ES-I3 (cell line): ENCODE data around the gene CNTNAP3B.
"Not testable (repeated sequence)": the region's sequence is repeated elsewhere in the genome, so short reads cannot be mapped to it uniquely, and the experiment has no call there.

ENCODE experiments used
- H3K36me3 ChIP-seq: 2 replicates; pipeline ENCODE4 v1.6.1; 2013; ENCODE audit warnings: mild to moderate bottlenecking, low read length, control low read depth, moderate library complexity; ENCODE audit not compliant: insufficient read depth
- H3K4me1 ChIP-seq: 2 replicates; pipeline ENCODE4 v1.6.1; 2013; ENCODE audit warnings: mild to moderate bottlenecking, control low read depth, low read length; ENCODE audit not compliant: insufficient read depth
- H3K9ac ChIP-seq: 2 replicates; pipeline ENCODE4 v1.6.1; 2013; ENCODE audit warnings: low read depth, mild to moderate bottlenecking, low read length, moderate library complexity
- H3K9me3 ChIP-seq: 2 replicates; pipeline ENCODE4 v1.6.1; 2013; ENCODE audit warnings: mild to moderate bottlenecking, low read length, moderate library complexity; ENCODE audit not compliant: control insufficient read depth, insufficient read depth

The CNTNAP3B gene

GRCh38 chr9:42033541-42033940 is 95.7 kb downstream of the CNTNAP3B start:
- H3K4me1 ChIP-seq, H3K36me3 ChIP-seq, H3K9ac ChIP-seq, H3K9me3 ChIP-seq: not testable (repeated sequence)

- not testable (repeated sequence) for H3K36me3 ChIP-seq, H3K4me1 ChIP-seq, H3K9ac ChIP-seq, H3K9me3 ChIP-seq
Measured at GRCh38 chr9:42020639-42021038, 108.6 kb downstream of the CNTNAP3B start.

DNA sequence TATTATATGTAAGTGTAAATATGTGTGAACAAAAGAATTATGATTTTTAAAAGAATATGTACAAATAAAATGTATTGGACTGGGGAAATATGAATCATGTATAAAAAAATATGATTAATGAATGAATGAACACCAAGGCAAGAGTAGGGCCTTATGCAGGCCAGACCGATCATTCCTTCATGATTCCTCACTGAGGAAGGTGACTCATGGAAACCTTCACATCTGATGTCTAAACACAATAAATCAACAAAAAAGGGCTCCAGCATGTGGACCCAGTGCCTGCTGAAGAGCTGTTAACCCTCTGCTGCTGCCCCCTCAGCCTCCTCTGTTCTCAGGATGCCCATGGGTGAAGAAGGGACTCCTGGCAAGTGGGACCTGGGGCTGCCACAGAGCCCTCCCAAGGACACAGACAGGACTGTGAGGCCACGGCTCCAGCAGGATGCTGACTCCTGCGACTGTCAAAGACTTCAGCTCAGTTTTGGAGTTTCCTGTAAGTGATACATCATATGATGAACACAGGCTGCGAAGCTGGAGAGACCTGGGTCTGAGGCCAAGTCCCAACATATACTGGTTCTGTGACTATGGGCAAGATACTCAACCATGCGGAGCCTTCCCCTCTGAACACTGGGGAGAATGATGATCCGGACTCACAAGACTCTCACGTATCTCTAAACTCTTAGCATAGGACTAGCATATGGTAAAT is 110.9 kb downstream of the CNTNAP3B start:
- H3K36me3 ChIP-seq, H3K9ac ChIP-seq, H3K9me3 ChIP-seq, H3K4me1 ChIP-seq: not testable (repeated sequence)

DNA sequence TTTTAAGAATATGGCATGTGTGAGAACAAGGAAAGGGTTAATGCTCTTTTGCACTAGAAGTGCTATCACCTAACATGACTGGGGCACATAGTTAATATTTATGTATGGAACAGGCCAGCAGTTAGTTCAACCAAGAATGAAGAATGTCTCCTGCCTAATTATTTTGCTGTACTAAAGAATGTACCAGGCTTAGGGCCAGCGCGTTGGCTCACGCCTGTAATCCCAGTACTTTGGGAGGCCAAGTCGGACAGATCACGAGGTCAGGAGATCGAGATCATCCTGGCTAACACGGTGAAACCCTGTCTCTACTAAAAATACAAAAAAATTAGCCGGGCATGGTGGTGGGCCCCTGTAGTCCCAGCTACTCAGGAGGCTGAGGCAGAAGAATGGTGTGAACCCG is 114.9 kb downstream of the CNTNAP3B start:
- H3K9ac ChIP-seq, H3K9me3 ChIP-seq, H3K36me3 ChIP-seq, H3K4me1 ChIP-seq: not testable (repeated sequence)

GRCh38 chr9:41991607-41992006 is 137.6 kb downstream of the CNTNAP3B start:
- H3K36me3 ChIP-seq, H3K9ac ChIP-seq, H3K9me3 ChIP-seq, H3K4me1 ChIP-seq: not testable (repeated sequence)

DNA sequence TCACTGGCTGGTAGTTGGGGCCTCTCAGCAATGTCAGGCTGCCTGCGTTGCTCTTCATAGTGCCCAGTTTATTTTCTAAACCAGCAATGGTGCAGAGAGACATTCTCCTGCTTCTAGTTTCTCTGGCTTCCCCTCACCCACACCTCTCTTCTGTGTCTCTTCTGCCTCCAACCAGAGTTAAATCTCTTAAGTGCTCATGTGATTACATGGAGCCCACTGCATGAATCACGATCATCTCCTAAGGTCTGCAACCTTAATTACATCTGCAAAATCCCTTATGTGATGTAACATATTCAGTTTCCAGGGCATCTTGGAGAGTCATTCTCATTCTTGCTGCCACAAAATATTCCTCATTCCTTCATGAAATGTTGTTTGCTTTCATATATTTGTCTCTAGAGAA is 149.0 kb downstream of the CNTNAP3B start:
- not testable (repeated sequence) for H3K9ac ChIP-seq, H3K36me3 ChIP-seq, H3K4me1 ChIP-seq, H3K9me3 ChIP-seq

DNA sequence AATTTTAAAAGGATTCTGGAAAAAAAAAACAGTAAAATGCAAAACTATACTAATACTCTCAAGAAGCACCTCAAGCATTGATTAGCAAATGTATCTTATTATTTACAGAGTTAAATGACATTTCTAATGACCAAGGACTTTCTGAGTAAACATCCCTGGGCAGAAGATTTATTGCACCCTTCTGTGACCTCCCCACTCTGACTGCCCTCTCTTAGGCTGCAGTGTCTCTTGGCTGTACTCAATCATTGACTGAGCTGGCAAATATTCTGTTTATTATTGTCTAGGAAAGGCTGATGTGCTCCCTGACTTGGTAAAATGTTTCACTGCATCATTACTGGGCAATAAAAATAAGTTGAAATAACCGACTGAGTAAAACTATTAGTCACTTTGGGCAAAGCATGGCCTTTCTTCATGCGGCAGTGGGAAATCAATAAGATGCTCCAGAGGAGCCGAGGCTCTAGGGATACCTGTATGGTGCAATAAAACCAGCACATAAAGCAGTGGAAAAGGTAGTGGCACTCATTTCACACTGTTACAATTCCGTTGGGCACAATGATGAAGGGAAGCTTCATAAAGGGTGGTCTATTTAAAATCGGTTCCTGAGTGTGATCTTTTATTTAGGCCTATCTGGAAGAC is 151.1 kb downstream of the CNTNAP3B start:
- H3K36me3 ChIP-seq, H3K9ac ChIP-seq, H3K4me1 ChIP-seq, H3K9me3 ChIP-seq: not testable (repeated sequence)

GRCh38 chr9:41974906-41975305 is 154.3 kb downstream of the CNTNAP3B start:
- not testable (repeated sequence) for H3K9me3 ChIP-seq, H3K4me1 ChIP-seq, H3K9ac ChIP-seq, H3K36me3 ChIP-seq

DNA sequence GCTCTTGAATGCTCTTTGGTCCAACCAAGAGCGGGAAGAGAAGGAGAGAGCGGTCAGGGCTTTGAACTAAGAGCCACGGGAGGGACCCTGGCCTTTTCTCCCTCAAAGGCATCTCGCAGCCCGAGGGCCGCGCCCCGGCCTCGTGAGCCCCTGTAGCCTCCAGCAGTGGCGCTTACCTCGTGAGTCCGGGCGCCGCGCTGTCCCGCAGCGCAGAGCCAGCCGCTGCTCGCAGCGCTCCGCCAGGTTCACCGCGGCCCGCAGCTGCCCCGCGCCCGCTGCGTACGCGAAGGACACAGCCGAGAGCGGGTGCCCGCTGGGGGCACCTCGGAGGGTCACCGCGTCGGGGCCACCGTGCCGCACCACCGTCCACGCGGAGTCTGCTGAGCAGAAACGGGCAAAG is 176.2 kb downstream of the CNTNAP3B start:
- H3K9me3 ChIP-seq, H3K9ac ChIP-seq, H3K4me1 ChIP-seq, H3K36me3 ChIP-seq: not testable (repeated sequence)

GRCh38 chr9:41941738-41942137 is 187.5 kb downstream of the CNTNAP3B start:
- H3K9me3 ChIP-seq, H3K9ac ChIP-seq, H3K4me1 ChIP-seq, H3K36me3 ChIP-seq: not testable (repeated sequence)

- not testable (repeated sequence) for H3K9me3 ChIP-seq, H3K9ac ChIP-seq, H3K36me3 ChIP-seq, H3K4me1 ChIP-seq
Measured at GRCh38 chr9:41938143-41938542, 191.1 kb downstream of the CNTNAP3B start.

- H3K9ac ChIP-seq, H3K36me3 ChIP-seq, H3K4me1 ChIP-seq, H3K9me3 ChIP-seq: not testable (repeated sequence)
Measured at GRCh38 chr9:41935727-41936126, 193.5 kb downstream of the CNTNAP3B start.

DNA sequence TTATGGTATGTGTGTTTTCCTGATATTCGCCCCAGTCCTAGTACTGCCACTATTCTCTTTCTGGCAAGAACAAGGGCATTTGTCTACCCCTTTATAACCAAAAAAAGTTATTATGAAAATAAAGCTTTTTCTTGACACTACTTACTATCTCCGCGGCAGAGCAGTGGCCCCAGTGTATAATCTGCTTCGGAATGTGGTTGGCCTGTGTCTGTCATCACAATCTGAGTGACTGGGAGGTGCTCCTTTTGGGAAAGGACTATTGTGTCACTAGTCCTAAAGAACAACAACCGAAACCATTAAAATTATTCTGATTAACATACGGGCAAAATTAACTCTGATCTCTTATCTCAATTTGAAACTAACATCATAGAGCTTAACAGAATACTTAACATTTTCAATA is 200.1 kb downstream of the CNTNAP3B start:
- not testable (repeated sequence) for H3K9ac ChIP-seq, H3K36me3 ChIP-seq, H3K9me3 ChIP-seq, H3K4me1 ChIP-seq

DNA sequence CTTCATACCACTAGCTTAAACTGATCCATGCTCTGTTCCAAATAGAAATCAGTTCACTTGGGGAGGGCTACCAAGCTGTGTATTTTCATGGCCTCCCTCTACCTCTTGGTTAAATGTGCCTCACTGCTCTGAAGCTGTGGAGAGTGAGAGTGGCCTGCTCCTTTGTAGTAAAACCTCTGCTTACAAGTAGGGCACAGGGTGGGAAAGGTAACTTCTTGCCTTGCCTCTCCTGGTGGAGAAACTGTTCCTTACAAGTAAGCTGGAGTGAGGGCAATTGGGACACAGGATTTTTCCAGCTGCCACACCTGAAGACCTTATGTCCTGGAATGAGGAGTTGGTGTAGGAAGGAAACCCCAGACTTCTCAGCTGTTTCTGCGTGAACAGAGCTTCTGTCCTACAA is 211.9 kb downstream of the CNTNAP3B start:
- H3K9ac ChIP-seq, H3K36me3 ChIP-seq: not testable (repeated sequence)

GRCh38 chr9:41905488-41905887 is 223.7 kb downstream of the CNTNAP3B start:
- not testable (repeated sequence) for H3K9ac ChIP-seq, H3K36me3 ChIP-seq, H3K9me3 ChIP-seq

More for the DNA sequence above, 211.9 kb downstream of the CNTNAP3B start:
- H3K9me3 ChIP-seq, H3K4me1 ChIP-seq: not testable (repeated sequence)

DNA sequence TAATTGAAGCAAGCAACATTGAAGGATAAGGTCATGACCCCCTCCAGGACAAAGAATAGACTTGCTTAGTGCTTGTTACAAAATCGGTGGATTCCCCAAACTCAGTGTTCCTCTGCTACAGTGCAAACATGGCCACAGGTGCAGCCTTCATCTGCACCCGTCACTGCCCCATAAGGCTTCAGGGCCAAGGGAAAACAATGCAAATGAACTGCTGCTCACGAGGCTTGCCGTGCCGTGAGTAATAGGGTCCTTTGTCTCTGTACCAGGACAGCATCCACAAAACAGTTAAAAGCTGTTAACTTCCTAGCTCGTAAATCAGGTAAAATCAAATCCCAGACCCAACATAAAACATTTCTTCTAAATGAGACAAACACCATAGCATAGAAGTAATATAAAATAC is 226.5 kb downstream of the CNTNAP3B start:
- H3K9ac ChIP-seq, H3K4me1 ChIP-seq, H3K9me3 ChIP-seq, H3K36me3 ChIP-seq: not testable (repeated sequence)

More at GRCh38 chr9:41905488-41905887, 223.7 kb downstream of the CNTNAP3B start:
- H3K4me1 ChIP-seq, result not testable (repeated sequence)
